Gastroesophageal sphincter (tissue), 3 donors: ENCODE results near the gene RAPSN.

ENCODE experiments used
- CTCF ChIP-seq, 4 experiments: fragments of 200-600 bp in 2 of 4; fragments of 450-650 bp in 2 of 4; sonication (generic) in 1 of 4; IDR thresholded peaks; one replicate each; pipeline ENCODE4 v1.5.1; 2017 to 2019; ENCODE audit warnings: antibody characterized with exemption in 4 of 4, mild to moderate bottlenecking in 2 of 4, moderate library complexity in 2 of 4
- EP300 ChIP-seq: sonication (generic); formaldehyde crosslinking; IDR thresholded peaks from one replicate; pipeline ENCODE4 v1.6.1; 2017; ENCODE audit warnings: antibody characterized with exemption, mild to moderate bottlenecking
- POLR2A ChIP-seq, 2 donors: fragments of 450-650 bp; IDR thresholded peaks; one replicate each; pipeline ENCODE4 v1.6.1; 2017; ENCODE audit warnings: antibody characterized with exemption in 2 of 2, mild to moderate bottlenecking in 2 of 2, moderate library complexity in 1 of 2
- POLR2AphosphoS5 ChIP-seq: sonication (generic); formaldehyde crosslinking; IDR thresholded peaks from one replicate; pipeline ENCODE4 v1.6.1; 2017; ENCODE audit warnings: antibody characterized with exemption

GRCh38 chr11:47487421-47487820 is 38.5 kb upstream of the RAPSN start:
- TF ChIP-seq CTCF (IDR thresholded peaks at IDR 0.05) (no peak), POLR2AphosphoS5 (no peak), POLR2A (IDR thresholded peaks at IDR 0.05) (no peak), EP300 (no peak)
